SKM-1 (cell line): ENCODE measurements around the gene TAB3.

Experiments used
- DNase-seq: peaks from one replicate; lab custom pipeline; 2025; ENCODE audit not compliant: unreplicated experiment; lab: John Stamatoyannopoulos, UW

The TAB3 gene

GRCh38 chrX:30885136-30885535 is 3.9 kb downstream of the TAB3 start:
- DNase-seq = no peak

GRCh38 chrX:30883138-30883537 is 5.9 kb downstream of the TAB3 start:
- DNase-seq = no peak

GRCh38 chrX:30881797-30882196 is 7.3 kb downstream of the TAB3 start:
- no peak for DNase-seq

- DNase-seq = no peak
Observed at GRCh38 chrX:30881390-30881789, 7.7 kb downstream of the TAB3 start.

GRCh38 chrX:30880058-30880457 is 9.0 kb downstream of the TAB3 start:
- DNase-seq = no peak

GRCh38 chrX:30876367-30876766 is 12.7 kb downstream of the TAB3 start:
- no peak for DNase-seq

GRCh38 chrX:30875957-30876356 is 13.1 kb downstream of the TAB3 start:
- no peak for DNase-seq

GRCh38 chrX:30874851-30875250 is 14.2 kb downstream of the TAB3 start:
- no peak for DNase-seq

GRCh38 chrX:30870572-30870971 is 18.5 kb downstream of the TAB3 start:
- DNase-seq = no peak

- no peak for DNase-seq
Observed at GRCh38 chrX:30865612-30866011, 23.4 kb downstream of the TAB3 start.

- DNase-seq = no peak
Observed at GRCh38 chrX:30865015-30865414, 24.0 kb downstream of the TAB3 start.

GRCh38 chrX:30864383-30864785 is 24.7 kb downstream of the TAB3 start:
- DNase-seq = no peak

GRCh38 chrX:30863974-30864373 is 25.1 kb downstream of the TAB3 start:
- no peak for DNase-seq

- no peak for DNase-seq
Observed at GRCh38 chrX:30858098-30858497, 31.0 kb downstream of the TAB3 start.

- DNase-seq = no peak
Observed at GRCh38 chrX:30851449-30851848, 37.6 kb downstream of the TAB3 start.

- no peak for DNase-seq
Observed at GRCh38 chrX:30835373-30835772, 53.7 kb downstream of the TAB3 start.

GRCh38 chrX:30833896-30834295 is 55.2 kb downstream of the TAB3 start:
- no peak for DNase-seq

GRCh38 chrX:30831082-30831481 is 58.0 kb downstream of the TAB3 start:
- DNase-seq = no peak

GRCh38 chrX:30830326-30830943 is 58.6 kb downstream of the TAB3 start:
- DNase-seq = no peak

- no peak for DNase-seq
Observed at GRCh38 chrX:30824275-30824674, 64.8 kb downstream of the TAB3 start.

GRCh38 chrX:30822764-30823163 is 66.3 kb downstream of the TAB3 start:
- DNase-seq = no peak

- DNase-seq = no peak
Observed at GRCh38 chrX:30822068-30822681, 66.9 kb downstream of the TAB3 start.

GRCh38 chrX:30821116-30821515 is 67.9 kb downstream of the TAB3 start:
- no peak for DNase-seq
